ENCODE results near the gene HDAC2. TPM values are rescaled to one million over a fixed set of nuclear protein-coding genes. Genes with fewer than 3 reads are reported as not detected.

The HDAC2 gene
- total and polyA plus RNA-seq, 12 donors: 35.5 to 125 (median 54.3) TPM

GRCh38 chr6:113953346-113953745 lies 17.6 kb downstream of the HDAC2 start:
- H3K4me3 ChIP-seq: no peak overlapping the region
- H3K27me3 ChIP-seq: no peaks in the 10 kb centered on the region
- intact Hi-C loops (cut with DNase I): no loop called here
- no peak overlapping the region for H3K27ac ChIP-seq
- no peak for TF ChIP-seq POLR2A (IDR thresholded peaks at IDR 0.05)
- TF ChIP-seq, protein P1, sequence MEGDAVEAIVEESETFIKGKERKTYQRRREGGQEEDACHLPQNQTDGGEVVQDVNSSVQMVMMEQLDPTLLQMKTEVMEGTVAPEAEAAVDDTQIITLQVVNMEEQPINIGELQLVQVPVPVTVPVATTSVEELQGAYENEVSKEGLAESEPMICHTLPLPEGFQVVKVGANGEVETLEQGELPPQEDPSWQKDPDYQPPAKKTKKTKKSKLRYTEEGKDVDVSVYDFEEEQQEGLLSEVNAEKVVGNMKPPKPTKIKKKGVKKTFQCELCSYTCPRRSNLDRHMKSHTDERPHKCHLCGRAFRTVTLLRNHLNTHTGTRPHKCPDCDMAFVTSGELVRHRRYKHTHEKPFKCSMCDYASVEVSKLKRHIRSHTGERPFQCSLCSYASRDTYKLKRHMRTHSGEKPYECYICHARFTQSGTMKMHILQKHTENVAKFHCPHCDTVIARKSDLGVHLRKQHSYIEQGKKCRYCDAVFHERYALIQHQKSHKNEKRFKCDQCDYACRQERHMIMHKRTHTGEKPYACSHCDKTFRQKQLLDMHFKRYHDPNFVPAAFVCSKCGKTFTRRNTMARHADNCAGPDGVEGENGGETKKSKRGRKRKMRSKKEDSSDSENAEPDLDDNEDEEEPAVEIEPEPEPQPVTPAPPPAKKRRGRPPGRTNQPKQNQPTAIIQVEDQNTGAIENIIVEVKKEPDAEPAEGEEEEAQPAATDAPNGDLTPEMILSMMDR (IDR thresholded peaks at IDR 0.05): no peak
- H3K4me1 ChIP-seq (replicated peaks in 1 of 2): no peaks in the 10 kb centered on the region
- DNase-seq: no peak
- H3K9me3 ChIP-seq (replicated peaks in 1 of 3): no peaks in the 10 kb centered on the region
- peaks cover 0 to 21% of the 10 kb centered on the region in 2 donors for H3K36me3 ChIP-seq (replicated peaks in 1 of 2)

DNA sequence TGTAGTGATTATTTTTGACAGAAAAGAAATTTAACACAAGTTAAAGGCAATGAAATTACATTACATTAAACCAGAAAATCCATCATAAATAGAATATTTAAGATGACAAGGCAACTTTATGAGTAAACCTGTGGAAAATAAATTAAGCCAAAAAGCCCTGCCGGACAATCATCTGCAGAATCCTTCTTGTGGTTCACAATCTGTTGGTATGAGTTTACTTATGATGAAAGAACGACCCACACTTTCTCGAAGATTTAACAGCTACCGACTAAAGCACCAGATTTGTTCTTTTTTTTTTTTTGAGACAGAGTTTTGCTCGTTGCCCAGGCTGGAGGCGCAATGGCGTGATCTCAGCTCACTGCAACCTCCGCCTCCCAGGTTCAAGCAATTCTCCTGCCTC lies 21.4 kb downstream of the HDAC2 start:
- H3K4me1 ChIP-seq (replicated peaks in 1 of 2): no peaks in the 10 kb centered on the region
- TF ChIP-seq, protein P1 (IDR thresholded peaks at IDR 0.05): no peak
- TF ChIP-seq POLR2A (IDR thresholded peaks at IDR 0.05): no peak
- H3K27me3 ChIP-seq: no peaks in the 10 kb centered on the region
- no peaks in the 10 kb centered on the region for H3K9me3 ChIP-seq (replicated peaks in 1 of 3)
- 85 to 98% (median 93%) methylated on average over 8 of the region's 8 CpGs for WGBS, 4 donors
- no peak overlapping the region for H3K27ac ChIP-seq
- H3K36me3 ChIP-seq (replicated peaks in 1 of 2): peaks cover 0 to 31% of the 10 kb centered on the region in 2 donors
- intact Hi-C loops (cut with DNase I): no loop called here
- DNase-seq: no peak
- H3K4me3 ChIP-seq: no peak overlapping the region

DNA sequence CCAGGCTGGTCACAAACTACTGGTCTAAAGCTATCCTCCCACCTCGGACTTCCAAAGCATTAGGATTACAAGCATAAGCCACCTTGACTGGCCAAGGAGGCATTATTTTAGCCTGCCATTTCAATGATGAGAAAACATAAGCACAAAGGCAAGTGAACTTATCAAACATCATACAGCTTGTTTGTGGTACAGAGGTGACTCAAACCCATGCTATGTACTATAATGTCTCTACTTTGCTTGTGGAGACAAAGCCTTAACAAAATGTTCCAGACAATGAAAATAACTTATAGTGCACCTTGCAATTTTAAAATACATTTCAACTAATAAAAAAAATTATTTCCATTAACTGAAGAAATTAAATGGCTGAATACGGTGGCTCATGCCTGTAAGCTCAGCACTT lies 26.2 kb downstream of the HDAC2 start:
- Histone ChIP-seq H3K36me3 (replicated peaks in 1 of 2) (peaks cover 0 to 54% of the 10 kb centered on the region in 2 donors), H3K27ac (no peak overlapping the region), H3K4me3 (no peak overlapping the region), H3K9me3 (replicated peaks in 1 of 3) (no peaks in the 10 kb centered on the region), H3K27me3 (no peaks in the 10 kb centered on the region), H3K4me1 (replicated peaks in 1 of 2) (no peaks in the 10 kb centered on the region)
- 90 to 97% (median 96%) methylated on average over 2 of the region's 2 CpGs for WGBS, 4 donors
- no peak for DNase-seq
- intact Hi-C loops (cut with DNase I): no loop called here
- TF ChIP-seq POLR2A (IDR thresholded peaks at IDR 0.05): no peak
- TF ChIP-seq, protein P1 (IDR thresholded peaks at IDR 0.05): no peak

- no peak for TF ChIP-seq POLR2A (IDR thresholded peaks at IDR 0.05)
- TF ChIP-seq, protein P1 (IDR thresholded peaks at IDR 0.05): no peak
- Histone ChIP-seq H3K4me1 (replicated peaks in 1 of 2) (no peaks in the 10 kb centered on the region), H3K36me3 (replicated peaks in 1 of 2) (peaks cover 0 to 38% of the 10 kb centered on the region in 2 donors), H3K9me3 (replicated peaks in 1 of 3) (no peaks in the 10 kb centered on the region), H3K27me3 (no peaks in the 10 kb centered on the region), H3K27ac (no peak overlapping the region), H3K4me3 (no peak overlapping the region)
- DNase-seq: no peak
- intact Hi-C loops (cut with DNase I): no loop called here
These were observed 31.1 kb downstream of the HDAC2 start for GRCh38 chr6:113939825-113940224.

Measured in adrenal gland (tissue), 12 donors.